HG02763 (cell line): ENCODE measurements around the gene NDUFB3.

Experiments
- ATAC-seq: cut with Tn5 transposase; IDR thresholded peaks from one replicate; pipeline ENCODE4 v1.9.1; 2021; ENCODE audit warnings: mild to moderate bottlenecking, moderate library complexity; ENCODE audit not compliant: unreplicated experiment

Gene NDUFB3

DNA sequence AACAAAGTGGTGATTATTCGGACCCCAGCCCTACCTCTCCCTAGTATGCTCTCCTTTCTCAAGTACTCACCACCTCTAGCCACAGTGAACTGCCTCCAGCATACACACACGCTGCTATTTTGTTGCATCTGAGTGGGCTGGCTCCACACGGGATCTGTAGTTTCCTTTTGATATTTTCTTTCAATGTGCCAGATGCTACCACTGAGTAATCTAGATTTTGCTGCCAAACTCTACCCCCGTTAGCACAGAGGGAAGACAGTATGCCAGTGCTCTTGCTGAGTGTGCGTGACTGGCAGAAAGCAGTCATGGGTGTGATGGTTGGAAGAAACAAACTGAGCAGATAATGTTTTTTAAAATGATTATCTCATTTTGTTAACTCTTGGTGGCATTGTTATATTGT, 55.8 kb downstream of the NDUFB3 start:
- no peak for ATAC-seq

- ATAC-seq, result no peak
These were observed 56.2 kb downstream of the NDUFB3 start for GRCh38 chr2:201128033-201128432.

- no peak for ATAC-seq
These were observed 57.2 kb downstream of the NDUFB3 start for GRCh38 chr2:201128933-201129505.

GRCh38 chr2:201130524-201131186, 58.9 kb downstream of the NDUFB3 start:
- ATAC-seq, result no peak

DNA sequence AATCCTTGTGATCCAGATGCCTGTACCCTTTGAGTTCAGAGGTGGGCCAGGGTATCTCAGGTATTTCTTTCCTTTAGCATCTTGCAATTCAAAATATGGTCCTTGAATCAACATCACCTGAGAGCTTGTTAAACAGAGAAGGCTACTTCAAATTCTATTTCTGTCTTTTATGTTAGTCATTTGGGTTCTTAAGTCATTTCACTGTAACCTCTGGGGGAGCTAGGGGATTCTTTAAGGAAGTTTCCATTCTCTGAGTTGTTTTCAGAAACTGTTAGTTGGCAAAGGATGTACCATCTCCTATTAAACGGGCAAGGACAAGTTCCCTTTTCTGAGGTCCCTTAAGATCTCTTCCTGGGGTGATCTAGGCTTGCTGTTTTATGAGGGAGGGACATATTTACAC, 60.7 kb downstream of the NDUFB3 start:
- no peak for ATAC-seq
